ENCODE data around the gene WDFY4. TPM values are rescaled to one million over a fixed set of nuclear protein-coding genes. Genes with fewer than 3 reads are reported as not detected.

Gene WDFY4
- total RNA-seq, 4 donors from 2014 or later = 5.0 to 16.5 (median 8.8) TPM

DNA sequence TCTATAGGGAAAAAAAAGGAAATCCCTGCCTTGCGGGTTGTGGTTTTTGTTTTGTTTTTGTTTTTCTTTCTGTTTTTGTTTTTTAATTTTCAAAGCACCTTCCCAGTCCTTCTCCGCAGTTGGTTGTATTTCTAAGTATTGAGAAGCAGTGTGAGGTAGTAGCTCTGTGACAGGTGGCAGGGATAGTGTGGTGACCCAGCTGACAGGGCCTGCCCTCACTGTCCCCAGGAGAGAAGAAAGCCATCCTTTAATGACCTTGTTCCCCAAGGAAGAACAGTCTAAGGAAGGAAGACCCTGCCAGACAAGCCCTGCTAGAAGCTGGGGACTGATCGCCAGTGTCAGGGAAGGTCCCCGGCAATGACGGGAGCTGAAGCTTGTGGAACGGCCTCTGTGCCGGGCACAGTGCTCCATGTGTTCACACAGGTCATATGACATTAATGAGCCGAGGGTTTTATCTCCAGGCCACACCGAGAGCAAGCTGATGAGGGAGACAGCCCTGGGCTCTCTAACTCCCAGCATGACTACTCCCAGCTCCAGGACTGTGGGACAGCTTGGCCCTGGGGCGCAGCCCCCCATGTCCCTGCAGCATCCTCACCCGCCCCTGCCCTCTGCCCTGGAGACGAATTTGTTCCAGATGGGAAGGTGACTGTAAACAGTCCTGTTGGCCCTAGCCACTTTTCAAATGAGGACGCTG is 324.0 kb downstream of the WDFY4 start:
- H3K27me3 ChIP-seq = no peaks in the 10 kb centered on the region
- DNase-seq (ENCODE audit: low spot score in 2 of 2) = no peak
- 54 to 68% methylated on average over 9 to 13 of the region's 13 CpGs for WGBS, 2 donors
- no peak overlapping the region for H3K27ac ChIP-seq
- H3K36me3 ChIP-seq = no peaks in the 10 kb centered on the region
- no peak overlapping the region for H3K4me3 ChIP-seq
- no peaks in the 10 kb centered on the region for H3K9me3 ChIP-seq
- no peak for TF ChIP-seq POLR2A (IDR thresholded peaks at IDR 0.05)
- TF ChIP-seq, protein P1, sequence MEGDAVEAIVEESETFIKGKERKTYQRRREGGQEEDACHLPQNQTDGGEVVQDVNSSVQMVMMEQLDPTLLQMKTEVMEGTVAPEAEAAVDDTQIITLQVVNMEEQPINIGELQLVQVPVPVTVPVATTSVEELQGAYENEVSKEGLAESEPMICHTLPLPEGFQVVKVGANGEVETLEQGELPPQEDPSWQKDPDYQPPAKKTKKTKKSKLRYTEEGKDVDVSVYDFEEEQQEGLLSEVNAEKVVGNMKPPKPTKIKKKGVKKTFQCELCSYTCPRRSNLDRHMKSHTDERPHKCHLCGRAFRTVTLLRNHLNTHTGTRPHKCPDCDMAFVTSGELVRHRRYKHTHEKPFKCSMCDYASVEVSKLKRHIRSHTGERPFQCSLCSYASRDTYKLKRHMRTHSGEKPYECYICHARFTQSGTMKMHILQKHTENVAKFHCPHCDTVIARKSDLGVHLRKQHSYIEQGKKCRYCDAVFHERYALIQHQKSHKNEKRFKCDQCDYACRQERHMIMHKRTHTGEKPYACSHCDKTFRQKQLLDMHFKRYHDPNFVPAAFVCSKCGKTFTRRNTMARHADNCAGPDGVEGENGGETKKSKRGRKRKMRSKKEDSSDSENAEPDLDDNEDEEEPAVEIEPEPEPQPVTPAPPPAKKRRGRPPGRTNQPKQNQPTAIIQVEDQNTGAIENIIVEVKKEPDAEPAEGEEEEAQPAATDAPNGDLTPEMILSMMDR (IDR thresholded peaks at IDR 0.05) = no peak
- TF ChIP-seq EP300 (IDR thresholded peaks at IDR 0.05) = no peak
- H3K4me1 ChIP-seq = peaks cover 0 to 12% (median 1%) of the 10 kb centered on the region in 4 donors

GRCh38 chr10:49009199-49009979 is 324.7 kb downstream of the WDFY4 start:
- H3K27ac ChIP-seq = no peak overlapping the region
- no peaks in the 10 kb centered on the region for H3K27me3 ChIP-seq
- no peaks in the 10 kb centered on the region for H3K36me3 ChIP-seq
- no peak for DNase-seq (ENCODE audit: low spot score in 2 of 2)
- WGBS, 2 donors = 49 to 55% methylated on average over 8 of the region's 8 CpGs
- peaks cover 0 to 18% (median 3%) of the 10 kb centered on the region in 4 donors for H3K4me1 ChIP-seq
- H3K4me3 ChIP-seq = no peak overlapping the region
- TF ChIP-seq EP300 (IDR thresholded peaks at IDR 0.05) (no peak), POLR2A (IDR thresholded peaks at IDR 0.05) (no peak)
- TF ChIP-seq, protein P1 (IDR thresholded peaks at IDR 0.05) = no peak
- H3K9me3 ChIP-seq = no peaks in the 10 kb centered on the region

DNA sequence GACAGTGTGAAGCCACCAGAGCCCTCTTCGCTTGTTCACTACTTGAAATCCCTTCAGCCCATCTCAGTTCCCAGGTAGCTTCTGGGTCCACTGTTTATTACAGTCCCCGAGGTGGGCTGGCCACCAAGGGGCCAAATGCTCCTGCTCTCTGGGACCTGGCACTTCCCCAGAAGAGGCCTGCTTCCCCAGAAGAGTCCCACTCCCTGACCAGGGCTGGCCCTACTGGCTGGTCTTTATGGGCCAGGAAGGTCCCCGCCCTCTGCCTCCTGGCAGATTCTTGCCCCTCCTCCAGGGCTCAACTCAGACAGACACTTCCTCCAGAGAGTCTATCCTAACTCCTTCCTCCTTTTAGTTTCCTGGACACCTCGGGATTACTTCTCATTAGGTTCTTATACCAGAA is 325.6 kb downstream of the WDFY4 start:
- Histone ChIP-seq H3K4me3 (no peak overlapping the region), H3K27me3 (no peaks in the 10 kb centered on the region), H3K27ac (no peak overlapping the region), H3K4me1 (peaks cover 0 to 22% (median 3%) of the 10 kb centered on the region in 4 donors), H3K9me3 (no peaks in the 10 kb centered on the region), H3K36me3 (no peaks in the 10 kb centered on the region)
- TF ChIP-seq EP300 (IDR thresholded peaks at IDR 0.05) = no peak
- TF ChIP-seq POLR2A (IDR thresholded peaks at IDR 0.05) = no peak
- TF ChIP-seq, protein P1 (IDR thresholded peaks at IDR 0.05) = no peak
- DNase-seq (ENCODE audit: low spot score in 2 of 2) = no peak
- 63 to 68% methylated on average over 4 of the region's 4 CpGs for WGBS, 2 donors

DNA sequence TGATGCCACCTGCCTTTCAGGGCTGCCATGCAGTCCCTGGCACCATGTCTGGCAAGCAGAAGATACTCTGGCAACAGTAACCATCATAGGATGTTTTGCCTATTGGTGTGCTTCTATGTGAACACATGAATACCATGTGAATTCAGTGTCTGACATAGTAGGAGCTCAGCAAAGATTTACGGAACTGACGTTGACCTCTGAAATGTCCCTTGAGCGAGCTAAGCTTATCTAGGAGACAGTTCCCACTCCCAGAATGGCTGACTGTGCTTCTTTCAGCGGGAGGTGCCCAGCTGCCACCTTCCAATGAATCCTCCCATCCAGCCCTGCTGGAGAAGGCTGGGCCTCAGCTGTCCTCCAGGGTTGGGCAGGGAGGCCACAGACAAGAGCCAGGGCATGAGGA is 326.2 kb downstream of the WDFY4 start:
- H3K4me3 ChIP-seq = no peak overlapping the region
- peaks cover 0 to 22% (median 3%) of the 10 kb centered on the region in 4 donors for H3K4me1 ChIP-seq
- TF ChIP-seq, protein P1 (IDR thresholded peaks at IDR 0.05) = no peak
- TF ChIP-seq EP300 (IDR thresholded peaks at IDR 0.05) = no peak
- no peak for TF ChIP-seq POLR2A (IDR thresholded peaks at IDR 0.05)
- no peaks in the 10 kb centered on the region for H3K27me3 ChIP-seq
- H3K9me3 ChIP-seq = no peaks in the 10 kb centered on the region
- 44 to 80% methylated on average over 2 to 4 of the region's 4 CpGs for WGBS, 2 donors
- DNase-seq (ENCODE audit: low spot score in 2 of 2) = no peak
- H3K36me3 ChIP-seq = no peaks in the 10 kb centered on the region
- no peak overlapping the region for H3K27ac ChIP-seq

DNA sequence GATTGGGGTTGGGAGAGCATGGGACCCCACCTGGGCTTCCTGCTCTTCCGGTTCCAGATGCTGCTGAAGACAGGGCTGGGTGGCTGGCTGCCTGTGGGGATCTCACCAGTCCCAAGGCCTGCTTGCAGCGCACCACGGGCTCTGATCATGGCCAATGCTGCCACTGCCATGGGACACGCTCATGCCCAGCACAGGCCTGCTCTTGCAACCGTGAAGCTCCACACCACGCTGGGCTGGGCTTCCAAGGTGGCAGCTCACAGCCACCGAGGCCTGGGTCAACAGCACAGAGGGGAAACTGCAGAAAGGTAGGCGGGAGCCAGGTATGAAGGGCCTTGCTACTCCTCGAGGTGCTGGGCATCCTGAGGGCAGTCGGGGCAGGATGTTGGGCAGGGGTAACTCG is 327.1 kb downstream of the WDFY4 start:
- DNase-seq (ENCODE audit: low spot score in 2 of 2) = no peak
- Histone ChIP-seq H3K9me3 (no peaks in the 10 kb centered on the region), H3K36me3 (no peaks in the 10 kb centered on the region), H3K4me3 (no peak overlapping the region), H3K27ac (no peak overlapping the region), H3K4me1 (peaks cover 0 to 22% (median 3%) of the 10 kb centered on the region in 4 donors), H3K27me3 (no peaks in the 10 kb centered on the region)
- TF ChIP-seq EP300 (IDR thresholded peaks at IDR 0.05) (no peak), POLR2A (IDR thresholded peaks at IDR 0.05) (no peak)
- TF ChIP-seq, protein P1 (IDR thresholded peaks at IDR 0.05) = no peak
- 89 to 93% methylated on average over 11 of the region's 11 CpGs for WGBS, 2 donors
